K562 (cell line): Measurements from ENCODE around the gene FGF14.

Experiments used
- ATF2 ChIP-seq: sonication (generic); formaldehyde crosslinking; IDR thresholded peaks from 2 replicates; pipeline ENCODE4 v1.8.1; 2022; ENCODE audit warnings: missing genetic modification reagents
- BCOR ChIP-seq: fragments of 450-650 bp; IDR thresholded peaks from 2 replicates; pipeline ENCODE4 v1.6.1; 2016
- CEBPB ChIP-seq: fragments of 450-650 bp; IDR thresholded peaks from 2 replicates; pipeline ENCODE4 v1.6.1; 2016; ENCODE audit warnings: missing genetic modification characterization, missing compliant biosample characterization
- HNRNPL ChIP-seq: fragments of 200-400 bp; formaldehyde crosslinking; IDR thresholded peaks from 2 replicates; pipeline ENCODE4 v1.6.1; 2017; ENCODE audit warnings: low read depth, mild to moderate bottlenecking, low read length
- JUN ChIP-seq, 2 experiments: sonication (generic) in 1 of 2; formaldehyde crosslinking in 1 of 2; IDR thresholded peaks; 2 replicates each; pipeline versions ENCODE4 v1.6.1 to v1.8.0; 2012 to 2022; ENCODE audit warnings: borderline replicate concordance in 2 of 2, mild to moderate bottlenecking in 2 of 2, improper control_type of control experiment in 1 of 2, low read depth in 1 of 2, low read length in 1 of 2, missing genetic modification reagents in 1 of 2
- KDM1A ChIP-seq, 2 experiments: fragments of 450-650 bp; IDR thresholded peaks; 2 replicates each; pipeline ENCODE4 v1.6.1; 2016; ENCODE audit warnings: mild to moderate bottlenecking in 2 of 2
- PHF8 ChIP-seq: fragments of 200-600 bp; sonication (generic); IDR thresholded peaks from 2 replicates; pipeline ENCODE4 v1.6.1; 2012; ENCODE audit warnings: mixed run types, mild to moderate bottlenecking, inconsistent platforms, low read length, moderate library complexity, borderline replicate concordance
- POLR2AphosphoS5 ChIP-seq: IDR thresholded peaks from 2 replicates; pipeline ENCODE4 v1.6.1; 2011; ENCODE audit warnings: mild to moderate bottlenecking, low read depth, low read length, moderate library complexity; ENCODE audit not compliant: control insufficient read depth, insufficient read depth
- SP1 ChIP-seq: sonication (generic); formaldehyde crosslinking; IDR thresholded peaks from 2 replicates; pipeline ENCODE4 v1.8.1; 2022; ENCODE audit warnings: mild to moderate bottlenecking, missing genetic modification reagents
- TFAP4 ChIP-seq: sonication (generic); formaldehyde crosslinking; IDR thresholded peaks from 2 replicates; pipeline ENCODE4 v1.8.0; 2022; ENCODE audit warnings: missing genetic modification reagents, mild to moderate bottlenecking, moderate library complexity, borderline replicate concordance
- ZNF583 ChIP-seq: fragments of 250-450 bp; sonication (Bioruptor Pico); IDR thresholded peaks from 2 replicates; pipeline ENCODE4 v1.4.0; 2020
- TF ChIP-seq, protein P1 (sequence below), 3 experiments: IDR thresholded peaks in 2 of 3; conservative IDR thresholded peaks in 1 of 3; 2 replicates each; pipeline ENCODE4 v1.5.1; 2011 to 2012; ENCODE audit warnings: low read length in 3 of 3, mild to moderate bottlenecking in 3 of 3, control low read depth in 2 of 3, improper control_type of control experiment in 1 of 3, inconsistent platforms in 1 of 3, low read depth in 1 of 3, mixed read lengths in 1 of 3, moderate library complexity in 1 of 3; ENCODE audit not compliant: insufficient read depth in 2 of 3
- TF ChIP-seq, protein P2 (sequence below): sonication (generic); formaldehyde crosslinking; IDR thresholded peaks from 2 replicates; pipeline ENCODE4 v1.4.0; 2020; ENCODE audit warnings: mild to moderate bottlenecking, missing genetic modification reagents

DNA sequence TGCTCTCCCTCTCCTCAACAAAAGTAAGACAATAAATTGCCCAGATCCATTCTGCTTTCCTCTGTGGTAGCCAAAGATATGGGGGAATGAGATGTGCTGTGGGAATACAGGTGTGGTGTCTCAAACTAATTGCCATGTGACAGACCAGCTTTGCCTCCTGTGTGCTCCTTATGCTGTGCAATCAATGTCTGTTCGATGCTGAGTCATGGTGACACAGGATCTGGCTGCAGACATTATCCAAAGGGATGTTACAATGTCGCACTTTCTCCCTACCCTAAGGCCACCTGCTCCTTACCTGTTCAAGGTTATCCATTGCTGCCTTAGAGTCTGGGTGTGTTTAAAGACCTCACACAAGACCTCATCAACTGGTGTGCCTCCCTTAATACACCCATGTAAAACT lies 32.5 kb downstream of the FGF14 start:
- TF ChIP-seq, protein P1, sequence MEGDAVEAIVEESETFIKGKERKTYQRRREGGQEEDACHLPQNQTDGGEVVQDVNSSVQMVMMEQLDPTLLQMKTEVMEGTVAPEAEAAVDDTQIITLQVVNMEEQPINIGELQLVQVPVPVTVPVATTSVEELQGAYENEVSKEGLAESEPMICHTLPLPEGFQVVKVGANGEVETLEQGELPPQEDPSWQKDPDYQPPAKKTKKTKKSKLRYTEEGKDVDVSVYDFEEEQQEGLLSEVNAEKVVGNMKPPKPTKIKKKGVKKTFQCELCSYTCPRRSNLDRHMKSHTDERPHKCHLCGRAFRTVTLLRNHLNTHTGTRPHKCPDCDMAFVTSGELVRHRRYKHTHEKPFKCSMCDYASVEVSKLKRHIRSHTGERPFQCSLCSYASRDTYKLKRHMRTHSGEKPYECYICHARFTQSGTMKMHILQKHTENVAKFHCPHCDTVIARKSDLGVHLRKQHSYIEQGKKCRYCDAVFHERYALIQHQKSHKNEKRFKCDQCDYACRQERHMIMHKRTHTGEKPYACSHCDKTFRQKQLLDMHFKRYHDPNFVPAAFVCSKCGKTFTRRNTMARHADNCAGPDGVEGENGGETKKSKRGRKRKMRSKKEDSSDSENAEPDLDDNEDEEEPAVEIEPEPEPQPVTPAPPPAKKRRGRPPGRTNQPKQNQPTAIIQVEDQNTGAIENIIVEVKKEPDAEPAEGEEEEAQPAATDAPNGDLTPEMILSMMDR (IDR thresholded peaks at IDR 0.05 in 2 of 3, conservative IDR thresholded peaks at IDR 0.05 in 1 of 3; ENCODE audit: insufficient read depth in 2 of 3, low read depth in 1 of 3, low read length in 3 of 3): no peak
- no peak for TF ChIP-seq KDM1A (IDR thresholded peaks at IDR 0.05)
- no peak for TF ChIP-seq TFAP4
- TF ChIP-seq BCOR: no peak
- TF ChIP-seq PHF8: no peak
- no peak for TF ChIP-seq HNRNPL
- TF ChIP-seq, protein P2, sequence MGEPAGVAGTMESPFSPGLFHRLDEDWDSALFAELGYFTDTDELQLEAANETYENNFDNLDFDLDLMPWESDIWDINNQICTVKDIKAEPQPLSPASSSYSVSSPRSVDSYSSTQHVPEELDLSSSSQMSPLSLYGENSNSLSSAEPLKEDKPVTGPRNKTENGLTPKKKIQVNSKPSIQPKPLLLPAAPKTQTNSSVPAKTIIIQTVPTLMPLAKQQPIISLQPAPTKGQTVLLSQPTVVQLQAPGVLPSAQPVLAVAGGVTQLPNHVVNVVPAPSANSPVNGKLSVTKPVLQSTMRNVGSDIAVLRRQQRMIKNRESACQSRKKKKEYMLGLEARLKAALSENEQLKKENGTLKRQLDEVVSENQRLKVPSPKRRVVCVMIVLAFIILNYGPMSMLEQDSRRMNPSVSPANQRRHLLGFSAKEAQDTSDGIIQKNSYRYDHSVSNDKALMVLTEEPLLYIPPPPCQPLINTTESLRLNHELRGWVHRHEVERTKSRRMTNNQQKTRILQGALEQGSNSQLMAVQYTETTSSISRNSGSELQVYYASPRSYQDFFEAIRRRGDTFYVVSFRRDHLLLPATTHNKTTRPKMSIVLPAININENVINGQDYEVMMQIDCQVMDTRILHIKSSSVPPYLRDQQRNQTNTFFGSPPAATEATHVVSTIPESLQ (CRISPR knock-in tag): no peak
- no peak for TF ChIP-seq ATF2
- no peak for TF ChIP-seq POLR2AphosphoS5
- no peak for TF ChIP-seq ZNF583
- no peak for TF ChIP-seq CEBPB (tag)
- no peak for TF ChIP-seq JUN (IDR thresholded peaks at IDR 0.05; ENCODE audit: borderline replicate concordance, low read depth, low read length)
- TF ChIP-seq JUN (CRISPR knock-in tag; IDR thresholded peaks at IDR 0.05; ENCODE audit: borderline replicate concordance): no peak
- TF ChIP-seq SP1: no peak
